HG03558 (cell line): ENCODE measurements around the gene GNPTAB.
"Not testable (repeated sequence)": the region's sequence is repeated elsewhere in the genome, so short reads cannot be mapped to it uniquely, and the experiment has no call there.

ENCODE experiments used
- ATAC-seq: cut with Tn5 transposase; IDR thresholded peaks from one replicate; pipeline ENCODE4 v1.9.1; 2021; ENCODE audit warnings: moderate number of reproducible peaks; ENCODE audit not compliant: unreplicated experiment; ENCODE audit errors: extremely low read depth

Gene GNPTAB

DNA sequence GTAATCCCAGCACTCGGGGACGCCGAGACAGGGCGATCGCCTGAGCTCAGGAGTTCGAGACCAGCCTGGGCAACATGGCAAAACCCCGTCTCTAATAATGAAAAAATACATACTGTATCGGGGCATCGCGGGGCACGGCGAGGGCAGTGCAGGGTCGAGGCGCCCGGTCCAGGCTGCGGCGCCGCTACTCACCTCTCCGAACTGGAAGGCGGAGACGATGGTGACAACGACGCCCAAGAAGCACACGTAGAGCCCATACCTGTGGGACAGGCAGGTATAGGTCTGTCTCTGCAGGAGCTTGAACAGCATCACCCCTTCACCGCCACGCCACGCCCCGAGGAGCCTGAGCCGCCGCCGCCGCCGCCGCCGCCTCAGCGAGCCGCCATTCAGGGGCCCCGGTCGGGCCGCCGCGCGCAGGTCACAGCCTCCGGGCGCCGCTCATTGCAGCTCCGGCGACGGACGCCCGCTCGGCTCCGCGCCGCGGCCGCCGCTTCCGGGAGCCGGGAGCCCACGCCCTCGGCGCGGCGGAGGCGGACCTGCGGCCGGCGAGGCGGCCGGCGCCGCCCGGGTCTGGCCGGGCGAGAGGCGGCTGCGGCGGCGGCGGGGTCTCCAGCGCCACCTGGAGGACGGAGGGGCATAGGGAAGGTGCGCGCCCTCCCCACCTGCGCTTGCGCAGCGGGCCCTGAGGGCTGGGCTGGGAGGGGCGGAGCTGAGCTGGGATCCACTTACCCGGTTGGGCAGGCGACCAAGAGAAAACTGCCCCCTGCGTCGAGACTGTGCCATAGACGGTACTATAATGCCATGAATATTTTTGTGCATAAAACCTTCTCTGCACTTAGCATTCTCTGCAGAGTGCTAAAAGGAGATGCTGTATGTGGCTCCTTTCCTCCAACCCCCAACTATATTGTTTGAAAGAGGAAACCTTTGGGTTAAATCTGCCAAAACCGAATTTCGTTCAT lies at the start of gene GNPTAB:
Gene GNPTAB, minus strand, starts transcription at position 593 of the 959 bp plus-strand sequence. Its CDS starts 284 bp downstream, at position 309.
- ATAC-seq: peak; percentile 79

DNA sequence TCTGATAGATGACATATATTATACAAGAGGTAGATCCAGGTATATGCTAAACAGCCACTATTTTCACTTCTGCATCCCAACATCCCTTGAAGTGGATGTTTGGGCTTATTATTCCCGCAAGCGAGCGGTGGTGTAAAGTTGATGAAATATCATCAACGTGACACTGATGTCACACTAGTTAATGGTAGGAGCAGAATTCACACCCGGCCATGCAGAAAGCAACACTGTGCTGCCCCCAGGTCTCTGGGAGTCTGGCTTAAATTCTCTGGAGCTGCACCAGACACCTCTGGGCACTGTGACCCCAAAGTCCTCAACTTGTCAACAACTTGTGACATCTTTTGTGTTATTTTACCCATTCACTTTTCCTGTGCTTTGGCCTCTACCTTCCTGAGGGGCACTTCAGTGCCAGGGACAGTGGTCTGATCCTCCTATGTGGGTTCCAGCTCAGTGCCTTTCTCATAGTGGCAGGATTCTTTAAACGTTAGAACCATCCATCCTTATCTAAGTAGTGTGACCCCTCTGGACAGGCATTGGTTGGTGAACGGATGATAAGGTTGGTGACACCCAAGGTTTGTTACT lies 47.6 kb upstream of the GNPTAB start:
- ATAC-seq: no peak

DNA sequence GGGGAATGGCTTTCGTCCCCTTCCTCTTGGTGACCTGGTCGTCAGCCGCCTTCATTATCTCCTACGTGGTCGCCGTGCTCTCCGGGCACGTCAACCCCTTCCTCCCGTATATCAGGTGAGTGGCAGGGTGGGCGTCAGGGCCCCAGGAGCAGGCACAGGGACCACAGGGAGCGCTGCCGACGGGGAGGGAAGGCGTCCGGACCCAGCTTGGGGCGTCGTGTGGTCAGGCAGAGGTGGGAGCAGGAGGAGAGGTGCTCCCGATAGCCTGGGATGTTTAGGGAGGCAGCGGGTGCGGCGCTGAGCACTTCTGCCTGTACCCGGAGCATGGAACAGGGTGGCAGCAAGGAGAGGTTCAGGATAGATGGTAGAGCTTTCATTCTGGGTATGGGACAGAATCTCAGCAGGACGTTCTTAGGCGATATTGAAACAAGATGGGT lies 47.1 kb upstream of the GNPTAB start:
- ATAC-seq: peak; percentile 3

DNA sequence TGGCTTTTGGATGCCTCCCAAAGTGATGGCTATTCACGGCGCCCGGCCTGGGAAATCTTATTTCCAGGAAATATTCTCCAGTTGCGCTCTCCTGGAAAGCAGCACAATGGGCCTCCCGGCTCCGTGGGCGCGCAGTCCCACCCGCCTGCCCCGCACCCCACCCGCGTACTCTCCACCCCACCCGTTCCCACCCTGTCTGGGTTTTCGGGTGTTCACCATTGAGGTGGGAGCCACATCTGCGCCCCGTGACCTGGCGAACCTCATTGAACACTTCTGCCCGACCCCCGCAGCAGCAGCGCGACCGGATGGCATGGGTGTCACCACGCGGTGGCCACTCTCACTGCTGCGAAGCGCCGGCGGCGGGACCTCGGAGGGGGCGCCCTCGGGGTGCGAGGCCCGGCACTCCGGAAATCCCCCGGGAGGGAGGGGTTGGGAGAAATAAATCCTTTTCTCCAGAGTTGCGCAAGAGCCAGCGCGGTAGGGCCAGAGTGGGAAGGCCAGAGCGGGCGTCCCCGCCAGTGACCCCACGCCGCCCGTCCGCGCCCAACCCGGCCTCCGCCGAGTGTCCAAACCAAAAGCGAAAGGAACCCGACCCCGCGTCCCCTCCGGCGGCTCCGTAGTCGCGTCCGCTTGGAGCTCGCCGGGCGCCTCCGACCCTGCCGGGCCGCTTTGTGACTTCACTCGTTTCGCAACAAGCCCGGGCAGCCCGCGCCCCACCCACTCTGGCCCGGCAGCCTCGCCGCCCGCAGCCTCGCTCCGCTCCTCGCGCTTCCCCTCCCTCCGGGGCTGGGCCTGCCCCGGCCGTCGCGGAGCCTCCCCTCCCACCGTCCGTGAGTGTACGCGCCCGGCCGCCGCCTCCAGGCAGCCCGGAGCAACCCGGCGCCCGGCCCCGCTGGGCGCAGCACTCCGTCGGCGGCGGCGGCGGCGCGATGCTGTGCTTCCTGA lies 46.4 kb upstream of the GNPTAB start, which contains the start of gene DRAM1:
Gene DRAM1, plus strand, starts transcription at position 720 of the 945 bp plus-strand sequence. Its CDS starts 210 bp downstream, at position 930.
- ATAC-seq: peak; percentile 53

DNA sequence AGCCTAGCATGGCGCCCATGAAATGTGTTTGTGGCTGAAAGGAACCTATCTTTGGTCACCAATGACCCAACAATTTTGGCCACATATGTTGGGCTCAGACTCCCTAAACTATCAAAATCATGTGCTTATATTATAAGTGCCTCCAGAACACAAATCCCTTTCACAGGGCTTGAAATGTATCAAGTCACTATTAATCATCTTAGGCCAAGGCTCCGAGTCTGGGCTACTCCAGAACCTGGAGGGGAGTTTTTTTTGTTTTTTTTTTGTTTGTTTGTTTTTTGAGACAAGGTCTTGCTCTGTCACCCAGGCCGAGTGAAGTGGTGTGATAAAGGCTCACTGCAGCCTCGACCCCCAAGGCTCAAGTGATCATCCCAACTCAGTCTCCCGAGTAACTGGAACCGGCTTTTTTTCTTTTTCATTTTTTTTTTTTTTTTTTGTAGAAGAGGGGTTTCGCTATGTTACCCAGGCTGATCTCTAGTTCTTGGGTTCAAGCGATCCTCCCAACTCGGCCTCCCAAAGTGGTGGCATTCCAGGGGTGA lies 45.6 kb upstream of the GNPTAB start:
- no peak for ATAC-seq

DNA sequence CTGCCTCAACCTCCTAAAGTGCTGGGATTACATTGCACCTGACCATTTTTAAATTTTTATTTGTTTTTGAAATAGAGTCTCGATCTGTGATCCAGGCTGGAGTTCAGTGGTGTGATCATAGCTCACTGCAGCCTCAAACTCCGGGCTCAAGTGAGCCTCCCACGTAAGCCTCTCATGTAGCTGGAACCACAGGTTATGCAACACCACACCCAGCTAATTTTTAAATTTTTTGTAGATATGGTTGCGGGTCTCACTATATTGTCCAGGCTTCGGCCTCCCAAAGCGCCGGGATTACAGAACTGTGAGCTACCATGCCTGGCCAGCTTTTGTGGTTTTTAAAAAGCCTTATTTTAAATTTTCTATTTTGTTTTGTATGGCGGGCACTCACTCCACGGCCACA lies 44.4 kb upstream of the GNPTAB start:
- ATAC-seq: no peak

DNA sequence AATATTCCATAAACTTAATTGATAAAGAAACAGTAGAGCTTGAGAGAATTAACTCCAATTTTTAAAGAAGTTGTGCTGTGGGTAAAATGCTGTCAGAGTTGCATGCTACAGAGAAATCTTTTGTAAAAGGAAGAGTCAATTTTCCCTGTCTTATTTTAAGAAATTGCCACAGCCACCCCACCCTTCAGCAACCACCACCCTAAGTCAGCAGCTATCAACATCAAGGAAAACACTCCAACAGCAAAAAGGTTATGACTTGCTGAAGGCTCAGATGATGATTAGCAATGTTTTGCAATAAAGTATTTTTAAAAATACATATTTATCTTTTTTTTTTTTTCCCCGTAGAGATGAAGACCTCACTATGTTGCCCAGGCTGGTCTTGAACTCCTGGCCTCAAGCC lies 40.2 kb upstream of the GNPTAB start:
- ATAC-seq: no peak

DNA sequence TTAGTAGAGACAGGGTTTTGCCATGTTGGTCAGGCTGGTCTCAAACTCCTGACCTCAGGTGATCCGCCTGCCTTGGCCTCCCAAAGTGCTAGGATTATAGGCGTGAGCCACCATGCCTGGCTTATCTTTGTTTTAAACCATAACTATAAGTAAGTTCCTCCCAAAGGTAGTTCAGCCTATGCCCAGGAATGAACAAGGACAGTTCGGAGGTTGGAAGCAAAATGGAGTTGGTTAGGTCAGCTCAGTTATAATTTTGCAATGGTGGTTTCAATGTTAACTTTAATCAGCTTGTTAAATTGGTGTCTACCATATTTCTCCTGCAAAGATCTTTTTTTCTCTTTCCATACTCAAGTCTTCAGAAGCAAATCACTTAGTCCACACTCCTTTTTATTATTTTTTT lies 36.9 kb upstream of the GNPTAB start:
- ATAC-seq: not testable (repeated sequence)

DNA sequence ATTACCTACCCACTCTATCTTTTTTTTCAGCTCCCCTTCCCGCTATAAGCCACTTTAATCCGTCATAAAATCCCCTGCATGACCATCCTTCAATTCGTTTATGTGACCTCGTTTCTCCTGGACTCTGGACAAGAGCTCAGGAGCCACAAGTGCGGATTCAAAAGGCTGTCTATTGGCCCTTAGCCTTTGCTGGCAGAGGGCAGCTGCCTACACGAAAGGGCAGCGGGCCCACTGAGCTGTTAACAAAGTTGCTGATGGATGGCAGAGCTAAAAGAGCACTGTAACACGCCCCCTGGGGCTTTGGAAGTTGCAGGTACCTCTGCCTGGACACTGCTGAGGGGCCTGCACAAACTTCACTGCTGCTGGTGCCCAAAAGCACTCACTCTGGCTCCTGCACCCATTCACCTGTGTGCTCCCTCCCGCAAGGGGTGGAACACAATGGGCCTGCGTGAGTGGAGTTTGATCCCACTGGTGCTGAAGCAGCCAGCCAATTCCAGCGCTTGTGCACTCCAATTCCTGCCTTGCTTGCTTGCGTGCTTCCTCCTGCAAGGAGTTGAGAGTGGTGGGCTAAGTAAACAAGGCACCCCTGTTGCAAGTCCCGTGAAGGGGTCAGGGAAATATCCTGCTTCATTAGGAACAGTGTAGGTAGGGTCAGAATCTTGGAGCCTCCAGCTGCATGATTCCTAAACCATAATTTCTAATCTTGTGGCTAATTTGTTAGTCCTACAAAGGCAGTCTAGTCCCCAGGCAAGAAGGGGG lies 36.0 kb upstream of the GNPTAB start:
- ATAC-seq: no peak

DNA sequence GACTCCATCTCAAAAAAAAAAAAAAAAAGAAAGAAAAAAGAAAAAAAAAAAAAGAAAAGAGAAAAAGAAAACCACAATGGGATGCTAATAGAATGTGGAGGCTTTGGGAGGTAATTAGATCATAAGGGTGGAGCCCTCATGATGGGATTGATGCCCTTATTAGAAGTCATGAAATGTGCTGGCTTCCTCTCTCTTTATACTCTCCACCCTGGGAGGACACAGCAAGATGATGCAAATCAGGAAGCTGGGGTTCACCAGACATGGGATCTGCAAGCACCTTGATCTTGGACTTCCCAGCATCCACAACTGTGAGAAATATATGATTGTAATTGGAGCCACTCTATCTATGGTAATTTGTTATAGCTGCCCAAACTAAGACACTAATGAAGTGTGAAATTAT lies 33.2 kb upstream of the GNPTAB start:
- ATAC-seq: no peak

DNA sequence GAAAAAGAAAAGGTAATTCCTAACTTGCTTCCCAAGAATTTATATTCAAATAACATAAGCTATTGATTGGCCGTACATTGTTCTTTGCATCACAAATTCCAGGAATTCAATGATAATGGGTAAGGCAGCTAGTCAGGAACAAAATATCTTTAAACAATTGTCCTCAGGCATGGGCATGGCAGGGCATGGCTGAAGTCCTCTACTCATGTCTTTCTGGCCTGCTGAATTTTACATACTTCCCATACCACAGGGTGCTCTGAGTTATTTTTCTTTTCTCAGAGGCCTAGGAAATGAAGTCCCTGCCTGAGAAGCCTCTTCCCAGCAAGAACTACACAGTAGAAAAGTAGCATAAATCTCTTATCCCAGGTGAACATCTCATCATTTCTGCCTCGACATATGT lies 31.5 kb upstream of the GNPTAB start:
- ATAC-seq: no peak

DNA sequence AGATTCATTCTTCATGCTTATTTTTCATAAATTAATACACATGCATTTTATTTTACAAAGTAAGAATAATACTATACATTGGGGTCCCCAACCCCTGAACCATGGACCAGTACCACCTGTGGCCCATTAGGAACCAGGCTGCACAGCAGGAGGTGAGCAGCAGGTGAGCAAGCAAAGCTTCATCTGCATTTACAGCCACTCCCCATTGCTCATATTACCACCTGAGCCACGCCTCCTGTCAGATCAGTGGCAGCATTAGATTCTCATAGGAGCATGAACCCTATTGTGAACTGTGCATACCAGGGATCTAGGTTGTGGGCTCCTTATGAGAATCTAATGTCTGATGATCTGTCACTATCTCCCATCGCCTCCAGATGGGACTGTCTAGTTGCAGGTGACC lies 30.9 kb upstream of the GNPTAB start:
- not testable (repeated sequence) for ATAC-seq

DNA sequence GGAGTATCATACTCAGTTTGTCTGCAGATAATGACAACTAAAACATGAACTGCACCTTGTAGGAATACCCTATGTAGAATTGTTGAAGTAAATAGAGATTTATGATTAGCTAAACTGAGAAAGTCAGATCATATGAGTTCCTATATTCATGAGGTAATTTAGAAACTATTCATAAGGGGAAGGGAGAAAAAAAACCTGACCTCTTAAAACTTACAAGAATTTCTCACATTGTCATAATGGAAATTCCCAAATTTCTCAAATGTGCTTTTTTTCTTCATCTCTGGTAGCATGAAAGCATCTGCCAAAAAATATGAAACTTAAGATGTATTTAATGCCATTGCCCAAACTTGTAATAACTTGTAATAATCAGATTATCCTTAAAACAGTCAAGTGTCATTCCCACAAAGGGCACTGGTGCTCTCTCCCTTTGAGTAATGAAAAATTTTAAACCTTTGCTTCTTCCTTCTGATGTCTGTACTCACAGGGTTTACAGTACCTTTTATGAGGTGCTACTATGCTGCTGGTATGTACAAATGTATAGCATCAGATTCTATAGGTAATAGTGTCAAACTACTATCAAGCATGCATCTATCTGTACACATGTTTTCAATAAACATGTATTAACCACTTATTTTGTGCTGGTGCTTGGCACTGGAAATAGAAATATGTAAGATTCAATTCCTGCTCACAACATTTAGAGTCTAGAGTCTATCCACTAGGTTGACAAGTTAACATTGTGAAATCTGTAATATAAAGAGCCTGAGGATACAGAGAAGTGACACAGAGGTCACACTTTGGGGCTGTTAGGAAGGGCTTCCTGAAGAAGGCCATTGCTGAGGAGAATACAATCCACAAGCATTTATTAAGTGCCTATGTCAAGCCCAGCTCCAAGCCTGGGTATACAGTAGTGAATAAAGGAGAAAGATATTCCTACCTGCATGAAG lies 29.2 kb upstream of the GNPTAB start:
- ATAC-seq: peak; percentile 22

DNA sequence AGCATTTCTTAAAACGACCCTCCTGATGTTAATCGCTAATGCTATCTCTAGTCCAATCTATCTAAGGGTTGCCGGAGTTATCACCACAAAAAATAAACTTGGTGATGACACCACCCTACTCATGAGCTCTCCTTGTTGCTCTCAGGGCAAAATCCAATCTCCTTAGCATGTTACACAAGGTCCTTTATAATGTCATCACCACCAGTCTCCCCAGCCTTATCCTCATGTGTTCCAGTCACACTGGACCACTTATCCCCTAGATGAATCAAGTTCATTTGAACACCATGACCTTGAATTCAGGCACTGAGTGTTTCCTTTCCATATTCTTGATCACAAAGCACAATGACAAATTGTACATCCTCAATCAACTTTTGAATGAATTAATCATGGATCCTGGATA lies 27.6 kb upstream of the GNPTAB start:
- ATAC-seq: no peak

DNA sequence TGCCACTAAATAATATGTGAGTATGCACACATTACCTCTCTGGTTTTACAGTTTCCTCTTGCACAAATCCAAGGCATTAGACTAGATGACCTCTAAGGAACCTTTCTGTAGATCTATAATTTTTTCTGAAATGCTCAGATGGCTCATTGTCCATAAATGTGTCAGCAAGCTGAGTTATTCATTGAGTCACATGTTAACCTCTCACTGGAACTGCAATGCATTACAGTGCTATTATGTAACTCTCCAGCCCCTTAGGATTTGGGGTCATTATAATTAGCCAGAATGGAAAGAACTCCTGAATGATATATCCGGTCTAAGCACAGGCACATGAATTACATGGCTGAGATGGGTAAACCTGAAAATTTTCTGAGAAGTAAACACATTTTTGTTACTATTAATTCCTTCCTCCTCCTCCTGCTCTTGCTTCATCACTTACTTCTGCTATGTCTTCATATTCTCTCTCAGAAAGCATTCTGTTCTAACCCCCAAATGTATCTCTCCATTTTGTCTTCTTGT lies 26.3 kb upstream of the GNPTAB start:
- peak; percentile 35 for ATAC-seq

DNA sequence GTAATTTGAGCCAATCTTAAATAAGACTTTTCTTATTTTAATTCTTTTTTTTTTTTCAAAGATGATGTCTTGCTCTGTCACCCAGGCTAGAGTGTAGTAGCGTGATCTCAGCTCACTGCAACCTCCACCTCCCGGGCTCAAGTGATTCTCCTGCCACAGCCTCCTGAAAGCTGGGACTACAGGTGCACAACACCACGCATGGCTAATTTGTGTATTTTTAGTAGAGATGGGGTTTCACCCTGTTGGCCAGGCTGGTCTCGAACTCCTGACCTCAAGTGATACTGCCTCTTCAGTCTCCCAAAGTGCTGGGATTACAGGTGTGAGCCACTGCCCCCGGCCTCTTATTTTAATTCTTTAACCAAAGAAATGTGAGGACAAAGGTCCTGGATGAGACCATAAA lies 25.9 kb upstream of the GNPTAB start:
- ATAC-seq: not testable (repeated sequence)

DNA sequence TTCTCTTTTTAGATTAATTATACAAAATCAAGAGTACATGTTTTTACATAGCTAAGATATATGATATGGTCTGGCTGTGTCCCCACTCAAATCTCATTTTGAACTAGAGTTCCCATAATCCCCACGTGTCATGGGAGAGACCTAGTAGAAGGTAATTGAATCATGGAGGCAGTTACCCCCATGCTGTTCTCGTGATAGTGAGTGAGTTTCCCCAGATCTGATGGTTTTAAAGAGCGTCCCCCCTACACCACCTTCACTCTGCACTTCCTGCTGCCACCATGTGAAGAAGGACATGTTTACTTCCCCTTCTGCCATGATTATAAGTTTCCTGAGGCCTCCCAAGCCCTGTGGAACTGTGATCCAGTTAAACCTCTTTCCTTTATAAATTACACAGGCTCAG lies 25.2 kb upstream of the GNPTAB start:
- no peak for ATAC-seq

DNA sequence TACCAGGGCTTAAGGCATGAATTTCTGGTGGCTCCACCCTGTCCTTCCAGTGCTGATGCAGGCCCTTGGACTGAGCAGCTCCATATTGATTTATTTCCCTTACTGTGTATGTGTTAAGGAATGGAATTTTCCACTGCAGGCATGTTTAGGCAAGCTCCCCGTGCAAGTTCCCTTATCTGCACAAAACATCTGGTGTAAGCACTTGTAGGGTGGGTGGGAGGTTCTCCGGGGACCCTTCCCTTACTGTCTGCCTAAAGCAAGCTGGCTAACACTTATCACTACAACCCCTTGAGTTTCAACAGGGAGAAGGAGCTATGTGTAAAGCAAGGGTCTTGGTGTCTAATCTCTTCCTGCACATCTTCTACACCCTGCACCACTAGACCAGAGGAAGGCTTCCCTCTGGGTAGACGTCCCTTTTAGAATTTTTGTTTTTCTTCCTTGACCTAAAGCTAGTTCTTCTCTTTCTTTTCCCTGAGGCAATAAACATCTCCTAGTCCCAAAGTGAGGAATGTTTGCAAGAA lies 24.7 kb upstream of the GNPTAB start:
- no peak for ATAC-seq
